Measurements from ENCODE around the gene GMPS.
A peak's percentile ranks its signal among the peaks of the same experiment; 100 is the strongest.

The GMPS gene

GRCh38 chr3:155979746-155980145, 109.3 kb downstream of the GMPS start:
- DNase-seq (ENCODE audit: low read depth): no peak
- TF ChIP-seq CTCF (IDR thresholded peaks at IDR 0.05; ENCODE audit: low read length, missing control alignments): no peak
- no peak overlapping the region for H3K4me3 ChIP-seq (replicated peaks; ENCODE audit: low read depth, low read length)

DNA sequence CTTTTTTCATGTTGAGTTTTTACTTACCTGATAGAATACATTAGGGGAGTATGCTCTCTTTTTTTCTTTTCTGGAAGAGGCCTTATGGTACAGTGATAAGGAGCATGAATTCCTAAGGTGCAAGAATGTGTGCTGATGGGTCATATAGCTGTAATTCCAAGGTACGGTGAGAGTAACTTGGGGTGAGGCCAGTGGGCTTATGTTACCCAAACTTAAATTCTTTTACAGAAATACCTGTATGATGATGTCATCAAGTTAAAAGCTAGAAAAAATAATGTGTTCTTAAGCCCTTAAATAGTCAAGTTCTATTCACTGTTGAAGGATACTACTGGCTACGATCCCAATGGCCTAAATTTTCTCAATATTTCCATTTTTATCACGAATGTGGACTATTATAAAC, 111.2 kb downstream of the GMPS start:
- H3K4me3 ChIP-seq (replicated peaks; ENCODE audit: low read depth, low read length): no peak overlapping the region
- peak; percentile 11 for DNase-seq (ENCODE audit: low read depth)
- TF ChIP-seq CTCF (IDR thresholded peaks at IDR 0.05; ENCODE audit: low read length, missing control alignments): no peak

- no peak for DNase-seq (ENCODE audit: low read depth)
These were observed 113.5 kb downstream of the GMPS start for GRCh38 chr3:155983834-155984474.

GRCh38 chr3:155984791-155985417, 114.5 kb downstream of the GMPS start:
- no peak overlapping the region for H3K4me3 ChIP-seq (replicated peaks; ENCODE audit: low read depth, low read length)
- DNase-seq (ENCODE audit: low read depth): no peak
- no peak for TF ChIP-seq CTCF (IDR thresholded peaks at IDR 0.05; ENCODE audit: low read length, missing control alignments)

More at GRCh38 chr3:155983834-155984474, 113.5 kb downstream of the GMPS start:
- no peak overlapping the region for H3K4me3 ChIP-seq (replicated peaks; ENCODE audit: low read depth, low read length)
- no peak for TF ChIP-seq CTCF (IDR thresholded peaks at IDR 0.05; ENCODE audit: low read length, missing control alignments)

DNA sequence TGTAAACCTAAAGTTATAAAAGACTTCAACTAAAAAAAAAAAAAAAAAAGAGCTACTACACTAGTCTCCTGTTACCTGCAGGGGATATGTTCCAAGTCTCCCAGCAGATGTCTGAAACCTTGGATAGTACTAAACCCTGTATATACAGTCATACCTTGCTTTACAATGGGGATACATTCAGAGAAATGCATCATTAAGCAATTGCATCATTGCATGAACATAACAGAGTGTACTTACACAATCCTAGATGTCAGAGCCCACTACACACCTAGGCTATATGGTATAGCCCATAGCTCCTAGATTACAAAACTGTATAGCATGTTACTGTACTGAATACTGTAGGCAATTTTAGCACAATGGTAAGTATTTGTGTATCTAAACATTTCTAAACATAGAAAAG, 119.1 kb downstream of the GMPS start:
- no peak overlapping the region for H3K4me3 ChIP-seq (replicated peaks; ENCODE audit: low read depth, low read length)

GRCh38 chr3:155991212-155991611, 120.8 kb downstream of the GMPS start:
- DNase-seq (ENCODE audit: low read depth): no peak
- H3K4me3 ChIP-seq (replicated peaks; ENCODE audit: low read depth, low read length): no peak overlapping the region
- no peak for TF ChIP-seq CTCF (IDR thresholded peaks at IDR 0.05; ENCODE audit: low read length, missing control alignments)

More for the DNA sequence above, 119.1 kb downstream of the GMPS start:
- no peak for TF ChIP-seq CTCF (IDR thresholded peaks at IDR 0.05; ENCODE audit: low read length, missing control alignments)
- DNase-seq (ENCODE audit: low read depth): no peak

GRCh38 chr3:155991847-155992246, 121.4 kb downstream of the GMPS start:
- TF ChIP-seq CTCF (IDR thresholded peaks at IDR 0.05; ENCODE audit: low read length, missing control alignments): no peak
- no peak for DNase-seq (ENCODE audit: low read depth)

More at GRCh38 chr3:155991847-155992246, 121.4 kb downstream of the GMPS start:
- no peak overlapping the region for H3K4me3 ChIP-seq (replicated peaks; ENCODE audit: low read depth, low read length)

Data from fibroblast of pulmonary artery (primary cell).